CD4-positive, alpha-beta memory T cell (primary cell): ENCODE measurements around the gene AMZ1. TPM values are rescaled to one million over a fixed set of nuclear protein-coding genes. Genes with fewer than 3 reads are reported as not detected.
"Not testable (repeated sequence)": the region's sequence is repeated elsewhere in the genome, so short reads cannot be mapped to it uniquely, and the experiment has no call there.

ENCODE experiments used
- CTCF ChIA-PET: fragments of 350-600 bp; sonication (Branson Sonifier 250); formaldehyde crosslinking; loops from one replicate; lab custom pipeline; 2021; ENCODE audit warnings: inconsistent platforms; ENCODE audit not compliant: partially characterized antibody; lab: Charles Lee
- POLR2A ChIA-PET: fragments of 350-600 bp; sonication (Branson Sonifier 250); formaldehyde crosslinking; loops from one replicate; lab custom pipeline; 2021; ENCODE audit not compliant: partially characterized antibody; lab: Charles Lee
- DNase-seq, 5 donors: peaks; one replicate each; pipeline versions ENCODE4 v3.0.0 to v3.0.0-alpha.2; 2020 to 2022; ENCODE audit warnings: mixed read lengths in 1 of 5
- H3K27ac ChIP-seq: one replicate; pipeline ENCODE4 v1.7.0; 2013; ENCODE audit warnings: low read depth, low read length
- H3K27me3 ChIP-seq: 2 replicates; pipeline ENCODE4 v1.7.0; 2013; ENCODE audit warnings: mild to moderate bottlenecking, low read length, moderate library complexity; ENCODE audit not compliant: insufficient read depth
- H3K36me3 ChIP-seq: 2 replicates; pipeline ENCODE4 v1.7.0; 2013; ENCODE audit warnings: mild to moderate bottlenecking, low read length, moderate library complexity; ENCODE audit not compliant: insufficient read depth
- H3K4me1 ChIP-seq: 2 replicates; pipeline ENCODE4 v1.7.0; 2013; ENCODE audit warnings: mild to moderate bottlenecking, low read length, moderate library complexity; ENCODE audit not compliant: insufficient read depth
- H3K4me3 ChIP-seq, 2 donors: one replicate each; pipeline ENCODE4 v1.7.0; 2013; ENCODE audit warnings: low read length in 2 of 2, mild to moderate bottlenecking in 1 of 2
- H3K9me3 ChIP-seq, 2 donors: one replicate each; pipeline ENCODE4 v1.7.0; 2013; ENCODE audit warnings: low read length in 2 of 2, control low read depth in 1 of 2; ENCODE audit not compliant: control insufficient read depth in 1 of 2
- H3K27ac Mint-ChIP-seq, 7 donors: one replicate each; pipeline ENCODE4 v1.8.0; 2020 to 2021; ENCODE audit warnings: mixed read lengths in 7 of 7, mild to moderate bottlenecking in 6 of 7, inconsistent platforms in 3 of 7, moderate library complexity in 3 of 7
- H3K27me3 Mint-ChIP-seq, 2 donors: one replicate each; pipeline ENCODE4 v1.8.0; 2020 to 2021; ENCODE audit warnings: mixed read lengths in 2 of 2
- H3K36me3 Mint-ChIP-seq, 2 donors: one replicate each; pipeline ENCODE4 v1.8.0; 2020 to 2021; ENCODE audit warnings: mixed read lengths in 2 of 2, inconsistent platforms in 1 of 2, mild to moderate bottlenecking in 1 of 2
- H3K4me1 Mint-ChIP-seq, 4 donors: one replicate each; pipeline ENCODE4 v1.8.0; 2020 to 2021; ENCODE audit warnings: mixed read lengths in 4 of 4, mild to moderate bottlenecking in 1 of 4
- H3K4me3 Mint-ChIP-seq, 8 donors: one replicate each; pipeline ENCODE4 v1.8.0; 2020 to 2021; ENCODE audit warnings: mixed read lengths in 8 of 8, mild to moderate bottlenecking in 7 of 8, moderate library complexity in 6 of 8, inconsistent platforms in 3 of 8
- H3K9me3 Mint-ChIP-seq, 8 donors: one replicate each; pipeline ENCODE4 v1.8.0; 2020 to 2021; ENCODE audit warnings: mixed read lengths in 8 of 8, mild to moderate bottlenecking in 5 of 8, inconsistent platforms in 3 of 8, moderate library complexity in 1 of 8
- intact Hi-C: fragments of 100-400 bp; cut with micrococcal nuclease; formaldehyde crosslinking; loops from one replicate; pipeline ENCODE4 v1.15.1; 2023
- polyA plus RNA-seq, 2 donors: library from polyadenylated mRNA; unstranded; fragments of 300-500 nt; fragmentation: Illumina TruSeq; gene quantifications; one replicate each; pipeline ENCODE4 v1.2.3, GENCODE V29; 2021
- total RNA-seq, 2 experiments: library from RNA; stranded (reverse); gene quantifications; one replicate each; pipeline ENCODE4 v1.2.3, GENCODE V29; 2021

AMZ1 gene
- total and polyA plus RNA-seq, 4 experiments from 2014 or later = 0.15 to 2.0 (median 1.6) TPM; not detected in 1

DNA sequence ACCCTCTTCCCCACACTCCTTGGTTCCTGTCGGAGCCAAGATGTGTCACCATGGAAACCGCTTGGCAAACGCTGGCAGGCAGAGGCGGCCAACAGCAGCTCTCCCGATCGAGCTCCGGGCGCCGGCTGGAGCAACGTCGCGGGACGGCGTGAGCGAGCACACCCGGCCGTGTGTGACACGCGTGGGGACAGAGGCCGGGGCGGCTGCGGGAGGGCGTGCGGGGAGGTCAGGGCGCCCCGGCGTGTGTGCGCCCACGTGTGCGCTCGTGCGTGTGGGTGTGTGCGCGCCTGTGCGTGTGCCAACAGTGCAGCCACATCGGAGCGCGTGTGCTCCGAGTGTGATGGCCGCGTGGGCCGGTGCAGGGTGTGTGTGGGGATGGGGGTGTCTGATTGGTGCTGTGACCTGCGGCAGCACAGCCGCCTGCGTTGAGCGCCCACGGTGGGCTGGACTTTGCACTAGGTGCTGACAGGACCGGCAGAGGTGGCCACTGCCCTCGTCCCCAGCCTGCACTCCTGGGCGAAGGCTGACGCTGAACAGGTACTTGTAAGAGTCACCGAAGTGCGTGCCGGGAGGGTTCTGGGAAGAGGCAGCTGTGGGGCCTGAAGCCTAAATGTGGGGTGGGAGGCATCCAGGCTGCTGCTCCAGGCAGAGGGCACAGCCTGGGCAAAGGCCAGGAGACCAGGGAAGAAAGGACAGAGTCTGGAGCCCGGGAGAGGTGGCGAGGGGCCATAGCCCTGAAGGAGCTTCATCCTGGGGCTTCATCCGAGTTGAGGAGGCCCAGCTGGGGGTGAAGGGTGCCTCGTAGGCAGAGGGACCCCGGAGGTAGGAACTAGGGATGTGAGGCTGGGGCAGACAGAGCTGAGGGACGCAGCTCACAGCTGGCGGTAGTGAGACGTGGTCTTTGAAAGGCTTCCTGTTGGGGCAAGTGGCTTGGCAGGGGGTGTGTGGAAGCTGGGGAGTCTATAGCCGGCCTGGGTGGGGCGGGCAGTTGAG is 8.6 kb upstream of the AMZ1 start:
- H3K36me3 ChIP-seq, DNase-seq, H3K4me3 ChIP-seq, H3K27ac ChIP-seq, H3K27me3 Mint-ChIP-seq, H3K36me3 Mint-ChIP-seq, H3K9me3 ChIP-seq, H3K9me3 Mint-ChIP-seq, H3K4me1 Mint-ChIP-seq, intact Hi-C loops, H3K4me1 ChIP-seq, H3K27me3 ChIP-seq, H3K4me3 Mint-ChIP-seq: not testable (repeated sequence)
- ChIA-PET CTCF (interaction anchor here (1.4 to 3.3 kb wide), 5 partner anchors 8 to 229 kb away, joined by 3 to 28 read pairs (median 14); no protein-coding TSS in a partner anchor), POLR2A (interaction anchor here (1.3 kb wide), 1 partner anchor 19 kb away, joined by 5 read pairs; no protein-coding TSS in a partner anchor)
- peak overlapping the region in 1 of 7 donors; percentile 83 for H3K27ac Mint-ChIP-seq

- Mint-ChIP-seq H3K9me3 (peaks cover 0 to 1% (median 0%) of the 10 kb centered on the region in 8 donors), H3K4me1 (no peaks in the 10 kb centered on the region), H3K27me3 (peaks cover 2 to 5% of the 10 kb centered on the region in 2 donors), H3K36me3 (no peaks in the 10 kb centered on the region), H3K4me3 (no peak overlapping the region), H3K27ac (no peak overlapping the region)
- Histone ChIP-seq H3K36me3 (no peaks in the 10 kb centered on the region), H3K27ac (no peak overlapping the region), H3K4me1 (no peaks in the 10 kb centered on the region), H3K9me3 (no peaks in the 10 kb centered on the region), H3K4me3 (no peak overlapping the region), H3K27me3 (no peaks in the 10 kb centered on the region)
- ChIA-PET POLR2A (interaction anchor here (1.3 kb wide), 1 partner anchor 18 kb away, joined by 5 read pairs; no protein-coding TSS in a partner anchor), CTCF (interaction anchor here (1.1 to 3.3 kb wide), 6 partner anchors 9 to 229 kb away, joined by 3 to 28 read pairs (median 10); no protein-coding TSS in a partner anchor)
- intact Hi-C loops = no loop called here
- no peak for DNase-seq
These were observed 7.7 kb upstream of the AMZ1 start for GRCh38 chr7:2680256-2680655.

DNA sequence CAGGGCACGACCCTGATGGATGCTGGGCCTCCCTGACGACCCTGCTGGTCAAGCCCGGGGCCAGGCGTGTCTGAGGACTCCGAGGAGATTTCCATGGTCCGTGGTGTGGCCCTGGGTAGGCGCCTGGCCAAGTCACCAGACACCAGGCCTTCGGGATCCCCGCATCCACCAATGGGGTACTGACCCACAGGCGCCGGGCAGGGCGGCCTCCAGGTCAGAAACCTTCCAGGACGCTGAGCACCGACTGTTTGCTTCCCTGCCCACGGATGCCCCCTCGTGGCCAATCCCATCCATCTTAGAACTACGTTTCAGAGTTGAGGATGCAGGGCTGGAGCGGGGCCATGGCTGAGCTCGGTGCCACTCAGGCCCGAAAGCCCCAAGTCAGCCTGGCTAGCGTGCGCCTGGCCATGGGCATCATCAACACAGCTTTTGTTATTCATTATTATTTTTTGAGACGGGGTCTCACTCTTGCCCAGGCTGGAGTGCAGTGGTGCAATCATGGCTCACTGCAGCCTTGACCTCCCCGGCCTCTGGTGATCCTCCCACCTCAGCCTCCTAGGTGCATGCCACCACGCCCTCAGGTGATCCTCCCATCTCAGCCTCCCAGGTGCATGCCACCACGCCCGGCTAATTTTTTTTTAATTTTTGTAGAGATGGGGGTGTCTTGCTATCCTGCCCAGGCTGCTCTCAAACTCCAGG is 7.1 kb upstream of the AMZ1 start:
- H3K27me3 Mint-ChIP-seq = peaks cover 4 to 7% of the 10 kb centered on the region in 2 donors
- CTCF ChIA-PET = interaction anchor here (0.7 to 3.3 kb wide), 12 partner anchors 10 to 233 kb away, joined by 3 to 28 read pairs (median 4); no protein-coding TSS in a partner anchor
- H3K27ac Mint-ChIP-seq = no peak overlapping the region
- POLR2A ChIA-PET = interaction anchor here (1.3 kb wide), 1 partner anchor 18 kb away, joined by 5 read pairs; no protein-coding TSS in a partner anchor
- Histone ChIP-seq H3K27ac (no peak overlapping the region), H3K9me3 (no peaks in the 10 kb centered on the region), H3K36me3 (no peaks in the 10 kb centered on the region), H3K4me3 (no peak overlapping the region), H3K27me3 (no peaks in the 10 kb centered on the region), H3K4me1 (no peaks in the 10 kb centered on the region)
- no peak overlapping the region for H3K4me3 Mint-ChIP-seq
- intact Hi-C loops = loop anchor here (1.0 kb wide), 1 partner anchor 204 kb away; no protein-coding TSS in a partner anchor
- H3K36me3 Mint-ChIP-seq = no peaks in the 10 kb centered on the region
- H3K4me1 Mint-ChIP-seq = no peaks in the 10 kb centered on the region
- H3K9me3 Mint-ChIP-seq = peaks cover 0 to 1% (median 0%) of the 10 kb centered on the region in 8 donors
- DNase-seq = peak in 4 of 5 donors; percentile 22 to 33 (median 30)

DNA sequence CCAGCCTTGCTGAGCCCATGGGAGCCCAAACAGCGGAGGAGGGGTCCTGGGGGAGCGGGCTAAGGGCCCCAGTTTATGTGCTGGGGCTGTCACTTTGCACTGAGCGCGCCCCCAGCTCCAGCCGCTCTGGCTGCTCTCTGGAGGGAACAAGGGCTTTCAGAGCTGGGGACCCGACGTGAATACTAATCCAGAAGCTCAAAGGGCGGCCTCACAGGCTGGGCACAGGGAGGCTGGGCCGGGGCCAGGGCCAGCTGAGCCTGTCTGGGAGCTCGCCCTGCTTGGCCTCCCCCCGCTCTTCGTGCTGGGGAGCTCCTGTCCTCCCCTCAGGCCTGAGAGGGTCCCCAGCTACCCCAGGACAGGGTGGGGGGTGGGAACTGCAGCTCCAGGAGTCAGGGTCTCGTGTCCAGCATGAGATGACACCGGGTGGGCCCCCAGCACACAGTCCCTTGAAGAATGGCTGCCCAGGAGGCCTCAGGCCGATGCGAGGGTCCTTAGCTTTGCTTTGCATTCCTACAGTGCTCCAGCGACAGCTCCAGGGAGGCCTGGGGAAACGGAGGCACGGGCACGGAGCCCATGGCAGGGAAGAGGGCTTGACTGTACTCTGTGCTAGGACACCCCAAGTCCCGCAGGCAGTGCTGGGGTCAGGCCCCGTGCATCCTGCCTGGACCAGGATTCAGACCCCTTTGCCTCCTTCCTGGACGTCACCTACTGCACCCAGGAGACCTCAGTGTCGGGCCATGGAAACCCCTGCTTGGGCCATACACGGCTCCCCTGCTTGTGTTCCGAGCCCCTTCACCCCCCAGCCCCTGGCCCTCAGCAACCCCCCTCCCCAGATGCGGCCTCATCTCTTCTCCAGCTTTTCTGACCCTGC is 5.8 kb upstream of the AMZ1 start:
- no peak for DNase-seq
- Histone ChIP-seq H3K36me3 (no peaks in the 10 kb centered on the region), H3K27me3 (no peaks in the 10 kb centered on the region), H3K9me3 (no peaks in the 10 kb centered on the region), H3K4me3 (no peak overlapping the region), H3K27ac (no peak overlapping the region), H3K4me1 (no peaks in the 10 kb centered on the region)
- Mint-ChIP-seq H3K27me3 (peaks cover 10 to 12% of the 10 kb centered on the region in 2 donors), H3K4me1 (no peaks in the 10 kb centered on the region), H3K9me3 (peaks cover 0 to 1% (median 0%) of the 10 kb centered on the region in 8 donors), H3K27ac (no peak overlapping the region), H3K4me3 (no peak overlapping the region), H3K36me3 (no peaks in the 10 kb centered on the region)
- intact Hi-C loops = loop anchor here (1.0 kb wide), 1 partner anchor 205 kb away; no protein-coding TSS in a partner anchor
- ChIA-PET POLR2A (no interaction called here), CTCF (interaction anchor here (0.7 to 3.3 kb wide), 9 partner anchors 8 to 231 kb away, joined by 3 to 28 read pairs (median 5); no protein-coding TSS in a partner anchor)

DNA sequence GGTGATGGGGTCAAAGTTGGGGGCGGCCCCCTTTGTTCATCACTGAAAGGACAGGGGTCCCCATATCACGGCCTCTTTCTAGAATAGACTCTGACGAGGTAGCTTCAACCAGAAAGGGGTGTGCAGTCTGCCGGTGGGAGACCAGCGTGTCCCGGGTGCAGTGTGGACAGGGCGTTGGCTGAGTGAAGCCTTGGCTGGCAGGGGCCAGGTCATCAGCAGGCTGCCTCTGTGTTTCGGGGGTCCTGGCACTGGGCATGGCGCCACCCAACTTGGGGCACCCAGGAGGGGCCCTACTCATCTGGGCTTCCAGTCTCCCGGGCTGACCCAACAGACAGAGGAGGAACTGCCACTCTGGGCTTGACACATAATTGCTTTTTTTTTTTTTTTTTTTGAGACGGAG is 3.5 kb upstream of the AMZ1 start:
- peaks cover 0 to 1% (median 0%) of the 10 kb centered on the region in 8 donors for H3K9me3 Mint-ChIP-seq
- intact Hi-C loops = no loop called here
- POLR2A ChIA-PET = no interaction called here

GRCh38 chr7:2686101-2686500 is 1.9 kb upstream of the AMZ1 start:
- H3K4me1 ChIP-seq = peaks cover 6% of the 10 kb centered on the region
- no peak overlapping the region for H3K4me3 ChIP-seq
- DNase-seq = no peak
- H3K36me3 Mint-ChIP-seq = no peaks in the 10 kb centered on the region
- H3K27me3 Mint-ChIP-seq = peaks cover 23 to 29% of the 10 kb centered on the region in 2 donors
- peaks cover 2 to 10% (median 5%) of the 10 kb centered on the region in 4 donors for H3K4me1 Mint-ChIP-seq
- no peak overlapping the region for H3K27ac ChIP-seq
- POLR2A ChIA-PET = no interaction called here
- no peaks in the 10 kb centered on the region for H3K36me3 ChIP-seq
- no peak overlapping the region for H3K4me3 Mint-ChIP-seq
- no peaks in the 10 kb centered on the region for H3K9me3 ChIP-seq
- peaks cover 0 to 2% (median 0%) of the 10 kb centered on the region in 8 donors for H3K9me3 Mint-ChIP-seq
- peaks cover 11% of the 10 kb centered on the region for H3K27me3 ChIP-seq
- no peak overlapping the region for H3K27ac Mint-ChIP-seq
- intact Hi-C loops = no loop called here
- CTCF ChIA-PET = interaction anchor here (0.7 to 1.5 kb wide), 3 partner anchors 11 to 24 kb away, joined by 3 to 4 read pairs (median 3); no protein-coding TSS in a partner anchor

More for the DNA sequence above, 3.5 kb upstream of the AMZ1 start:
- Histone ChIP-seq H3K9me3 (no peaks in the 10 kb centered on the region), H3K36me3 (no peaks in the 10 kb centered on the region), H3K4me3 (no peak overlapping the region), H3K27me3 (peaks cover 11% of the 10 kb centered on the region), H3K27ac (no peak overlapping the region), H3K4me1 (peaks cover 6% of the 10 kb centered on the region)
- peaks cover 19 to 21% of the 10 kb centered on the region in 2 donors for H3K27me3 Mint-ChIP-seq
- CTCF ChIA-PET = interaction anchor here (1.2 to 3.3 kb wide), 2 partner anchors 26 to 233 kb away, joined by 3 to 15 read pairs; no protein-coding TSS in a partner anchor
- DNase-seq = no peak
- H3K4me3 Mint-ChIP-seq = no peak overlapping the region
- H3K27ac Mint-ChIP-seq = no peak overlapping the region
- no peaks in the 10 kb centered on the region for H3K36me3 Mint-ChIP-seq
- peaks cover 2 to 6% (median 5%) of the 10 kb centered on the region in 4 donors for H3K4me1 Mint-ChIP-seq
